Testis (tissue), 2 donors: ENCODE results near the gene HPD.

Source experiments
- CTCF ChIP-seq, 3 experiments: fragments of 450-650 bp in 2 of 3; fragments of 200-600 bp in 1 of 3; sonication (generic) in 1 of 3; IDR thresholded peaks; one replicate each; pipeline ENCODE4 v1.5.1; 2016 to 2019; ENCODE audit warnings: antibody characterized with exemption in 3 of 3, mild to moderate bottlenecking in 2 of 3, moderate library complexity in 1 of 3
- POLR2A ChIP-seq: fragments of 450-650 bp; IDR thresholded peaks from one replicate; pipeline ENCODE4 v1.6.1; 2017; ENCODE audit warnings: antibody characterized with exemption, mild to moderate bottlenecking, moderate library complexity

- no peak for TF ChIP-seq POLR2A
- TF ChIP-seq CTCF (IDR thresholded peaks at IDR 0.05), result no peak
Measured at GRCh38 chr12:121791671-121792551, 66.7 kb downstream of the HPD start.
